Ishikawa (cell line): Measurements from ENCODE around the gene MAST2.

Experiments used
- CEBPB ChIP-seq: IDR thresholded peaks from 2 replicates; pipeline ENCODE4 v1.6.1; 2012
- CREB1 ChIP-seq: IDR thresholded peaks from 2 replicates; pipeline ENCODE4 v1.6.1; 2012; ENCODE audit warnings: low read depth
- EGR1 ChIP-seq: IDR thresholded peaks from 2 replicates; pipeline ENCODE4 v1.6.1; 2012
- EP300 ChIP-seq: IDR thresholded peaks from 2 replicates; pipeline ENCODE4 v1.6.1; 2012; ENCODE audit warnings: borderline replicate concordance
- FOXM1 ChIP-seq: IDR thresholded peaks from 2 replicates; pipeline ENCODE4 v1.6.1; 2012; ENCODE audit warnings: low read depth, borderline replicate concordance
- NFIC ChIP-seq: IDR thresholded peaks from 2 replicates; pipeline ENCODE4 v1.6.1; 2012
- RAD21 ChIP-seq: IDR thresholded peaks from 2 replicates; pipeline ENCODE4 v1.6.1; 2012; ENCODE audit warnings: low read depth
- TAF1 ChIP-seq: IDR thresholded peaks from 2 replicates; pipeline ENCODE4 v1.6.1; 2012; ENCODE audit warnings: low read depth, mild to moderate bottlenecking
- TCF12 ChIP-seq: IDR thresholded peaks from 2 replicates; pipeline ENCODE4 v1.6.1; 2012; ENCODE audit warnings: low read depth
- TEAD4 ChIP-seq: IDR thresholded peaks from 2 replicates; pipeline ENCODE4 v1.6.1; 2012
- YY1 ChIP-seq: IDR thresholded peaks from 2 replicates; pipeline ENCODE4 v1.6.1; 2012; ENCODE audit warnings: low read depth
- ZBTB7A ChIP-seq: IDR thresholded peaks from 2 replicates; pipeline ENCODE4 v1.6.1; 2012; ENCODE audit warnings: low read depth
- TF ChIP-seq, protein P1 (sequence below): IDR thresholded peaks from 2 replicates; pipeline ENCODE4 v1.6.1; 2012; ENCODE audit warnings: low read depth, mild to moderate bottlenecking
- TF ChIP-seq, protein P2 (sequence below): IDR thresholded peaks from 2 replicates; pipeline ENCODE4 v1.6.1; 2012
- TF ChIP-seq, protein P3 (sequence below): IDR thresholded peaks from 2 replicates; pipeline ENCODE4 v1.6.1; 2012

MAST2 gene

DNA sequence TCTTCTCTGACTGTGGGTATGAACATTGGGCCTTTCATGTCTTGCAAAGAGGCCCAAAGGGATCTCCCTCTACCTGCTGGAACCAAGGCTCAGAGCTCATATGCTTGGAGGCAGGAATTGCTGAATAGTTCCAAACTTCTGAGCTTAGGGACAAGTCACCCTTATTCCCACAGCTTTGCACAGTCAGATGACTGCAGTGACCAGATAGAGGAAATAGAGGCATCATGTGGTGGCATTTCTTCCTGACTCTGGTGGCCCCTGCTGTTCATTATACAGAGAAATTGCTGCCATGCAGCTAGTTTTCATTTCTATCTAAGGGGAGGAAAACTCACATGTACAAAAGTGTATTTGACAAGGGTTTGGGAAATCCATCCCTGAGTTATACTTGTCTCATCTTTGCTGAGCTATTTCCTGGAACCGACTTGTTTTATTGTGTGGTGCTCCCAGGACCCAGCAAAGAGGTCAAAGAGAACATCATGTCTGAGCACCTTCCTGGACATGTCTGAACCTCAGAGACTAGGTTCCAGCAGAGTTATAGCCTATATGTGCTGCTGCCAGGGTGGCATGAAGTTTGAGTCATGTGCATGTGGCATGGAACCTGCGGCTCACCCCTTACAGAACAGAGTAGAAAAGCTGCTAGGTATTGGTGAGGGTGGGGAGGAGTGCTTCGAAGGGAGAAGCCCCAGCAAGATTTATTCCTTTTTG lies 197.8 kb downstream of the MAST2 start:
- TF ChIP-seq FOXM1 (no peak), YY1 (no peak), RAD21 (no peak), EP300 (no peak), ZBTB7A (no peak), EGR1 (no peak), TEAD4 (no peak), CEBPB (no peak), CREB1 (no peak), NFIC (no peak), TCF12 (no peak), TAF1 (no peak)
- TF ChIP-seq, protein P1, sequence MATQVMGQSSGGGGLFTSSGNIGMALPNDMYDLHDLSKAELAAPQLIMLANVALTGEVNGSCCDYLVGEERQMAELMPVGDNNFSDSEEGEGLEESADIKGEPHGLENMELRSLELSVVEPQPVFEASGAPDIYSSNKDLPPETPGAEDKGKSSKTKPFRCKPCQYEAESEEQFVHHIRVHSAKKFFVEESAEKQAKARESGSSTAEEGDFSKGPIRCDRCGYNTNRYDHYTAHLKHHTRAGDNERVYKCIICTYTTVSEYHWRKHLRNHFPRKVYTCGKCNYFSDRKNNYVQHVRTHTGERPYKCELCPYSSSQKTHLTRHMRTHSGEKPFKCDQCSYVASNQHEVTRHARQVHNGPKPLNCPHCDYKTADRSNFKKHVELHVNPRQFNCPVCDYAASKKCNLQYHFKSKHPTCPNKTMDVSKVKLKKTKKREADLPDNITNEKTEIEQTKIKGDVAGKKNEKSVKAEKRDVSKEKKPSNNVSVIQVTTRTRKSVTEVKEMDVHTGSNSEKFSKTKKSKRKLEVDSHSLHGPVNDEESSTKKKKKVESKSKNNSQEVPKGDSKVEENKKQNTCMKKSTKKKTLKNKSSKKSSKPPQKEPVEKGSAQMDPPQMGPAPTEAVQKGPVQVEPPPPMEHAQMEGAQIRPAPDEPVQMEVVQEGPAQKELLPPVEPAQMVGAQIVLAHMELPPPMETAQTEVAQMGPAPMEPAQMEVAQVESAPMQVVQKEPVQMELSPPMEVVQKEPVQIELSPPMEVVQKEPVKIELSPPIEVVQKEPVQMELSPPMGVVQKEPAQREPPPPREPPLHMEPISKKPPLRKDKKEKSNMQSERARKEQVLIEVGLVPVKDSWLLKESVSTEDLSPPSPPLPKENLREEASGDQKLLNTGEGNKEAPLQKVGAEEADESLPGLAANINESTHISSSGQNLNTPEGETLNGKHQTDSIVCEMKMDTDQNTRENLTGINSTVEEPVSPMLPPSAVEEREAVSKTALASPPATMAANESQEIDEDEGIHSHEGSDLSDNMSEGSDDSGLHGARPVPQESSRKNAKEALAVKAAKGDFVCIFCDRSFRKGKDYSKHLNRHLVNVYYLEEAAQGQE: no peak
- TF ChIP-seq, protein P2, sequence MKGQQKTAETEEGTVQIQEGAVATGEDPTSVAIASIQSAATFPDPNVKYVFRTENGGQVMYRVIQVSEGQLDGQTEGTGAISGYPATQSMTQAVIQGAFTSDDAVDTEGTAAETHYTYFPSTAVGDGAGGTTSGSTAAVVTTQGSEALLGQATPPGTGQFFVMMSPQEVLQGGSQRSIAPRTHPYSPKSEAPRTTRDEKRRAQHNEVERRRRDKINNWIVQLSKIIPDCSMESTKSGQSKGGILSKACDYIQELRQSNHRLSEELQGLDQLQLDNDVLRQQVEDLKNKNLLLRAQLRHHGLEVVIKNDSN: no peak
- TF ChIP-seq, protein P3, sequence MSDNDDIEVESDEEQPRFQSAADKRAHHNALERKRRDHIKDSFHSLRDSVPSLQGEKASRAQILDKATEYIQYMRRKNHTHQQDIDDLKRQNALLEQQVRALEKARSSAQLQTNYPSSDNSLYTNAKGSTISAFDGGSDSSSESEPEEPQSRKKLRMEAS: no peak

DNA sequence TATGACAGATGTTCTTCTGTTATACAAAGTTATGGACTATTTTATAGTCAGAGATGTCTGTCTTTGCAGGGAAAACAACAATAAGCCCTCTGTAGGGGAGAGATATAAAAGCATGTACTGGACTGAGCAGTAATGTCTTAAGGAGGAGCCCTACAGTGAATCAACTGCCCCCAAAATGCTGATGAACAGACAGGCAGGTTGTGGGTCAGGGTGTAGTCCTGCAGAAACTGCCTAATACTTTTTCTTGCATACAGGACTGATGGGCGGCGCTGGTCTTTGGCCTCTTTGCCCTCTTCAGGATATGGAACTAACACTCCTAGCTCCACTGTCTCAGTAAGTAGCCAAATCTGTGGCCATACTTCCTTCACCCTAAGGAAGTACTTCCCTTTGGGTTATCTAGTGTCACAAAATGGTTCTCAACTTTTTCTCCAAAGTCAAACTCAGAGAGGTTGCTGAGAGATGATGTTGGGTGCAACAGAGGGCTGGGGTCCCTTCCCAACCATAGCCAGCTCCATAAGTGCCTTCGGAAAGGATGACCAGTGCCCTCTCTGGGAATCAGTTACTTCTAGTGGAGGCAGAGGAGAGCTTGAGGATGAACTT lies 199.2 kb downstream of the MAST2 start:
- TF ChIP-seq YY1: no peak
- no peak for TF ChIP-seq FOXM1
- no peak for TF ChIP-seq EGR1
- no peak for TF ChIP-seq NFIC
- no peak for TF ChIP-seq CREB1
- TF ChIP-seq EP300: no peak
- no peak for TF ChIP-seq TEAD4
- no peak for TF ChIP-seq ZBTB7A
- TF ChIP-seq, protein P2: no peak
- TF ChIP-seq TAF1: no peak
- TF ChIP-seq CEBPB: no peak
- no peak for TF ChIP-seq RAD21
- TF ChIP-seq TCF12: no peak
- TF ChIP-seq, protein P1: no peak
- TF ChIP-seq, protein P3: no peak

DNA sequence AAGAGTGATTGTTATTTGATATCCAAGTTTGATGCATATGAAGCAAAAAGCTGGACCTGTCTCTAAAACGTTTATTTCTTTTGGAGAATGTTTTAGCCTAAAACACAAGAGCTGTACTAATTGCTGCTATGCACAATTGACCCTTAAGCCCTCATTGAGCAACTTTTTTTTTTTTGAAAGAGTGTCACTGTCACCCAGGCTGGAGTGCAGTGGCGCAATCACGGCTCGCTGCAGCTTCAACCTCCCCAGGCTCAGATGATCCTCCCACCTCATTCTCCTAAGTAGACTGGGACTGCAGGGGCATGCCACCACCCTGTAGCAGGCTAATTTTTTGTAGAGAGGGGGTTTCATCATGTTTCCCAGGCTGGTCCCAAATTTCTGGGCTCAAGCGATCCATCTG lies 199.9 kb downstream of the MAST2 start:
- TF ChIP-seq EGR1: no peak
- peak; percentile 41 for TF ChIP-seq CEBPB

DNA sequence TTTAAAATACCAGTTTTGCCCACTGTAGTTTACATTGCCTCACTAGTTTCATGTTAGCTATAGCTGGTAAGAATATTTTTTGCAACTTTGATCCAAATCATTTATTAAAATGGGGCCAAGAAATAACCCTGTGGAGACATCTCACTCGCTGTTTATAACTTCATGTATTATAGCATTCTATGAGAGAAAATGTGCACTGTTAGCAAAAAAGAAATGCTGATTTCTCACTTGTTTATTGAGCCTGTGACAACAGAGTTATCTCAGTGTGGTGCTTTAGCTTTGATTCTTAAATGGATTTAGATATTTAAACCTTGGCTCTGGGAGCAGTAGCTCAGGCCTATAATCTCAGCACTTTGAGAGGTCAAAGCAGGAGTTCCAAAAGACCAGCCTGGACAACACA lies 201.1 kb downstream of the MAST2 start:
- TF ChIP-seq, protein P1: no peak
- TF ChIP-seq TEAD4 (no peak), TCF12 (no peak), TAF1 (no peak), FOXM1 (no peak), YY1 (no peak), RAD21 (no peak), CEBPB (no peak), EP300 (no peak), CREB1 (no peak), EGR1 (no peak), ZBTB7A (no peak), NFIC (no peak)
- TF ChIP-seq, protein P3: no peak
- TF ChIP-seq, protein P2: no peak
